Fibroblast of lung (primary cell): Measurements from ENCODE around the gene DNASE2B.

Source experiments
- EZH2 ChIP-seq: IDR thresholded peaks from 2 replicates; pipeline ENCODE4 v1.5.1; 2012; ENCODE audit warnings: low read length, control low read depth, mild to moderate bottlenecking; ENCODE audit errors: missing control alignments
- TF ChIP-seq, protein P1 (sequence below), 2 donors: IDR thresholded peaks in 1 of 2; conservative IDR thresholded peaks in 1 of 2; 1 replicate in 1 of 2; 2 replicates in 1 of 2; pipeline ENCODE4 v1.5.1; 2011 to 2012; ENCODE audit warnings: low read length in 2 of 2, control low read depth in 1 of 2, inconsistent platforms in 1 of 2, low read depth in 1 of 2, mild to moderate bottlenecking in 1 of 2

- TF ChIP-seq, protein P1, sequence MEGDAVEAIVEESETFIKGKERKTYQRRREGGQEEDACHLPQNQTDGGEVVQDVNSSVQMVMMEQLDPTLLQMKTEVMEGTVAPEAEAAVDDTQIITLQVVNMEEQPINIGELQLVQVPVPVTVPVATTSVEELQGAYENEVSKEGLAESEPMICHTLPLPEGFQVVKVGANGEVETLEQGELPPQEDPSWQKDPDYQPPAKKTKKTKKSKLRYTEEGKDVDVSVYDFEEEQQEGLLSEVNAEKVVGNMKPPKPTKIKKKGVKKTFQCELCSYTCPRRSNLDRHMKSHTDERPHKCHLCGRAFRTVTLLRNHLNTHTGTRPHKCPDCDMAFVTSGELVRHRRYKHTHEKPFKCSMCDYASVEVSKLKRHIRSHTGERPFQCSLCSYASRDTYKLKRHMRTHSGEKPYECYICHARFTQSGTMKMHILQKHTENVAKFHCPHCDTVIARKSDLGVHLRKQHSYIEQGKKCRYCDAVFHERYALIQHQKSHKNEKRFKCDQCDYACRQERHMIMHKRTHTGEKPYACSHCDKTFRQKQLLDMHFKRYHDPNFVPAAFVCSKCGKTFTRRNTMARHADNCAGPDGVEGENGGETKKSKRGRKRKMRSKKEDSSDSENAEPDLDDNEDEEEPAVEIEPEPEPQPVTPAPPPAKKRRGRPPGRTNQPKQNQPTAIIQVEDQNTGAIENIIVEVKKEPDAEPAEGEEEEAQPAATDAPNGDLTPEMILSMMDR (conservative IDR thresholded peaks at IDR 0.05 in 1 of 2, IDR thresholded peaks at IDR 0.05 in 1 of 2; ENCODE audit: low read depth in 1 of 2, low read length in 2 of 2): no peak
- TF ChIP-seq EZH2: no peak
Measured at GRCh38 chr1:84373436-84374141, 24.7 kb upstream of the DNASE2B start.
